H9 (cell line): ENCODE results near the gene PARP6. TPM values are rescaled to one million over a fixed set of nuclear protein-coding genes. Genes with fewer than 3 reads are reported as not detected.

Experiments used
- DNase-seq: peaks from one replicate; pipeline ENCODE4 v3.0.0-alpha.2; 2017
- H2AFZ ChIP-seq: one replicate; pipeline ENCODE4 v1.6.1; 2013; ENCODE audit warnings: mild to moderate bottlenecking, low read length, control low read depth, moderate library complexity
- H2AK5ac ChIP-seq: 2 replicates; pipeline ENCODE4 v1.6.1; 2013; ENCODE audit warnings: low read length, control low read depth, mixed read lengths; ENCODE audit not compliant: insufficient read length
- H2BK120ac ChIP-seq: one replicate; pipeline ENCODE4 v1.6.1; 2013; ENCODE audit warnings: low read depth, mild to moderate bottlenecking, low read length, control low read depth, inconsistent platforms; ENCODE audit not compliant: poor library complexity, severe bottlenecking
- H2BK12ac ChIP-seq: 2 replicates; pipeline ENCODE4 v1.6.1; 2013; ENCODE audit warnings: low read length, control low read depth, mixed read lengths, low read depth; ENCODE audit not compliant: insufficient read length
- H2BK15ac ChIP-seq: 2 replicates; pipeline ENCODE4 v1.6.1; 2013; ENCODE audit warnings: low read depth, low read length, control low read depth
- H2BK20ac ChIP-seq: one replicate; pipeline ENCODE4 v1.6.1; 2013; ENCODE audit warnings: low read depth, mild to moderate bottlenecking, low read length, control low read depth, inconsistent platforms; ENCODE audit not compliant: poor library complexity, severe bottlenecking
- H2BK5ac ChIP-seq: 2 replicates; pipeline ENCODE4 v1.6.1; 2013; ENCODE audit warnings: low read length, control low read depth, mixed read lengths; ENCODE audit not compliant: insufficient read length
- H3K14ac ChIP-seq: 2 replicates; pipeline ENCODE4 v1.6.1; 2013; ENCODE audit warnings: low read length, control low read depth; ENCODE audit not compliant: insufficient read depth
- H3K18ac ChIP-seq: 2 replicates; pipeline ENCODE4 v1.6.1; 2013; ENCODE audit warnings: low read depth, mild to moderate bottlenecking, mixed read lengths, low read length, control low read depth; ENCODE audit not compliant: insufficient read length
- H3K23ac ChIP-seq: 2 replicates; pipeline ENCODE4 v1.6.1; 2013; ENCODE audit warnings: low read length, control low read depth, mixed read lengths, low read depth; ENCODE audit not compliant: insufficient read length
- H3K23me2 ChIP-seq: 2 replicates; pipeline ENCODE4 v1.6.1; 2013; ENCODE audit warnings: low read depth, mild to moderate bottlenecking, mixed read lengths, low read length, control low read depth; ENCODE audit not compliant: insufficient read length, poor library complexity, severe bottlenecking
- H3K27ac ChIP-seq: 2 replicates; pipeline ENCODE4 v1.5.1; 2013; ENCODE audit warnings: low read length, control low read depth, mixed read lengths, low read depth; ENCODE audit not compliant: insufficient read length
- H3K27me3 ChIP-seq: 2 replicates; pipeline ENCODE4 v1.6.1; 2013; ENCODE audit warnings: low read length, control low read depth, inconsistent platforms; ENCODE audit not compliant: insufficient read depth
- H3K4ac ChIP-seq: 2 replicates; pipeline ENCODE4 v1.6.1; 2013; ENCODE audit warnings: low read depth, mild to moderate bottlenecking, control low read depth, inconsistent platforms, low read length, moderate library complexity
- H3K4me1 ChIP-seq: 2 replicates; pipeline ENCODE4 v1.6.1; 2013; ENCODE audit warnings: low read length, control low read depth, inconsistent platforms; ENCODE audit not compliant: insufficient read depth
- H3K4me2 ChIP-seq: 2 replicates; pipeline ENCODE4 v1.6.1; 2013; ENCODE audit warnings: low read length, control low read depth, mixed read lengths; ENCODE audit not compliant: insufficient read length, insufficient read depth
- H3K56ac ChIP-seq: 2 replicates; pipeline ENCODE4 v1.6.1; 2013; ENCODE audit warnings: low read depth, mild to moderate bottlenecking, mixed read lengths, low read length, control low read depth; ENCODE audit not compliant: insufficient read length
- H3K79me1 ChIP-seq: 2 replicates; pipeline ENCODE4 v1.6.1; 2013; ENCODE audit warnings: low read depth, mild to moderate bottlenecking, moderate library complexity, low read length, control low read depth, inconsistent platforms; ENCODE audit not compliant: insufficient read depth, poor library complexity, severe bottlenecking
- H3K79me2 ChIP-seq: 2 replicates; pipeline ENCODE4 v1.6.1; 2013; ENCODE audit warnings: low read length, control low read depth, inconsistent platforms; ENCODE audit not compliant: insufficient read depth
- H3K9ac ChIP-seq: 2 replicates; pipeline ENCODE4 v1.6.1; 2013; ENCODE audit warnings: low read length, control low read depth, mixed read lengths; ENCODE audit not compliant: insufficient read length; ENCODE audit errors: extremely low read depth
- H3K9me3 ChIP-seq: one replicate; pipeline ENCODE4 v1.6.1; 2013; ENCODE audit warnings: low read depth, low read length, inconsistent platforms; ENCODE audit not compliant: control insufficient read depth
- H3T11ph ChIP-seq: one replicate; pipeline ENCODE4 v1.6.1; 2013; ENCODE audit warnings: mild to moderate bottlenecking, low read length, control low read depth, inconsistent platforms
- H4K20me1 ChIP-seq: one replicate; pipeline ENCODE4 v1.6.1; 2013; ENCODE audit not compliant: control insufficient read depth, insufficient read length, insufficient read depth
- H4K5ac ChIP-seq: 2 replicates; pipeline ENCODE4 v1.6.1; 2013; ENCODE audit warnings: low read depth, mild to moderate bottlenecking, mixed read lengths, low read length, control low read depth; ENCODE audit not compliant: insufficient read length
- H4K8ac ChIP-seq: replicated peaks from 2 replicates; pipeline ENCODE4 v1.6.1; 2013; ENCODE audit warnings: low read length, control low read depth, mixed read lengths, low read depth; ENCODE audit not compliant: insufficient read length
- H4K91ac ChIP-seq: 2 replicates; pipeline ENCODE4 v1.6.1; 2013; ENCODE audit warnings: low read depth, mild to moderate bottlenecking, moderate library complexity, mixed read lengths, low read length, control low read depth; ENCODE audit not compliant: insufficient read length
- H3K27ac Mint-ChIP-seq, 3 experiments: 2 replicates in 2 of 3; 3 replicates in 1 of 3; pipeline ENCODE4 v1.8.0; 2020 to 2021; ENCODE audit warnings: mixed read lengths in 3 of 3, mild to moderate bottlenecking in 1 of 3, moderate library complexity in 1 of 3
- H3K27me3 Mint-ChIP-seq: 2 replicates; pipeline ENCODE4 v1.8.0; 2021; ENCODE audit warnings: low read depth, mild to moderate bottlenecking, moderate library complexity, mixed read lengths
- H3K36me3 Mint-ChIP-seq, 3 experiments: 2 replicates in 2 of 3; 3 replicates in 1 of 3; pipeline ENCODE4 v1.8.0; 2020 to 2021; ENCODE audit warnings: low read depth in 3 of 3, mixed read lengths in 3 of 3; ENCODE audit not compliant: insufficient read depth in 1 of 3
- H3K4me1 Mint-ChIP-seq, 2 experiments: 2 replicates each; pipeline ENCODE4 v1.8.0; 2020; ENCODE audit warnings: mixed read lengths in 2 of 2
- H3K4me3 Mint-ChIP-seq, 2 experiments: 2 replicates in 1 of 2; 3 replicates in 1 of 2; pipeline ENCODE4 v1.8.0; 2020 to 2021; ENCODE audit warnings: mild to moderate bottlenecking in 2 of 2, mixed read lengths in 2 of 2, moderate library complexity in 1 of 2
- H3K9me3 Mint-ChIP-seq, 2 experiments: 2 replicates in 1 of 2; 3 replicates in 1 of 2; pipeline ENCODE4 v1.8.0; 2020; ENCODE audit warnings: mild to moderate bottlenecking in 2 of 2, mixed read lengths in 2 of 2, moderate library complexity in 1 of 2
- WGBS: extraction: QIAGEN DNeasy Blood & Tissue Kit; methylation state at CpG from one replicate; pipeline ENCODE4 v1.1.7; 2013; ENCODE audit warnings: missing lambda C conversion rate, low lambda C conversion rate, mixed read lengths; ENCODE audit not compliant: insufficient read length; ENCODE audit errors: extremely low coverage; 5-methylcytosine and 5-hydroxymethylcytosine counted together
- total RNA-seq: library from RNA; stranded (reverse); gene quantifications from 2 replicates; pipeline ENCODE4 v1.2.1, GENCODE V29; 2021
- TF ChIP-seq, protein P1 (sequence below): fragments of 200-600 bp; sonication (generic); conservative IDR thresholded peaks from 3 replicates; pipeline ENCODE4 v1.8.0; 2021; ENCODE audit warnings: antibody characterized with exemption, mild to moderate bottlenecking

The PARP6 gene
- total RNA-seq, 1 experiment from 2014 or later: 54.4 TPM

DNA sequence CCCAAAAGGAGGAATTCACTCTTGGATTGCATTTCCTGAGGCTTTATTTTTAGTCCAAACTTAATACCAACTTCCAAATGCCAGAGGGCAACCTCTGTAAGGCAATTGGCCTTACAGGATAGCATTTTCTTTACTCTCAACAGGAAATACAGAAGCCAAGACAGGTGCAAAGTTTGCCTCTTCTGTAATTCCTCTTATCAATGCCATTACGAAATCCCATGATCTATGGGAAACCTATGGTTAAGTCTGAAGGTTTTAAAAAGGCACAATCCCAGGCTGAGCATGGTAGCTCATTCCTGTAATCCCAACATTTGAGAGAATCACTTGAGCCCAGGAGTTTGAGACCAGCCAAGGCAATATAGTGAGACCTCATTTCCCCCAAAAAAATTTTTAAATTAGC, 56.3 kb downstream of the PARP6 start:
- H2BK12ac ChIP-seq: no peak overlapping the region
- Mint-ChIP-seq H3K27ac (no peak overlapping the region), H3K36me3 (peaks cover 45 to 96% (median 95%) of the 10 kb centered on the region in 3 experiments; a peak in 6 of 7 replicates), H3K4me1 (peaks cover 1 to 7% of the 10 kb centered on the region in 2 experiments; a peak in 3 of 4 replicates), H3K9me3 (no peaks in the 10 kb centered on the region), H3K27me3 (no peaks in the 10 kb centered on the region), H3K4me3 (no peak overlapping the region)
- H3K4me2 ChIP-seq: no peak overlapping the region
- no peaks in the 10 kb centered on the region for H3K4me1 ChIP-seq
- no peaks in the 10 kb centered on the region for H4K20me1 ChIP-seq
- peaks cover 12% of the 10 kb centered on the region for H3K79me1 ChIP-seq
- no peaks in the 10 kb centered on the region for H3K27me3 ChIP-seq
- H2BK5ac ChIP-seq: no peak overlapping the region
- H2BK120ac ChIP-seq: no peak overlapping the region
- H3K27ac ChIP-seq: no peak overlapping the region
- H2BK15ac ChIP-seq: no peak overlapping the region
- H4K91ac ChIP-seq: no peak overlapping the region
- H2BK20ac ChIP-seq: no peak overlapping the region
- H3T11ph ChIP-seq: no peak overlapping the region
- H3K79me2 ChIP-seq: peaks cover 6% of the 10 kb centered on the region
- no peak overlapping the region for H3K56ac ChIP-seq
- TF ChIP-seq, protein P1, sequence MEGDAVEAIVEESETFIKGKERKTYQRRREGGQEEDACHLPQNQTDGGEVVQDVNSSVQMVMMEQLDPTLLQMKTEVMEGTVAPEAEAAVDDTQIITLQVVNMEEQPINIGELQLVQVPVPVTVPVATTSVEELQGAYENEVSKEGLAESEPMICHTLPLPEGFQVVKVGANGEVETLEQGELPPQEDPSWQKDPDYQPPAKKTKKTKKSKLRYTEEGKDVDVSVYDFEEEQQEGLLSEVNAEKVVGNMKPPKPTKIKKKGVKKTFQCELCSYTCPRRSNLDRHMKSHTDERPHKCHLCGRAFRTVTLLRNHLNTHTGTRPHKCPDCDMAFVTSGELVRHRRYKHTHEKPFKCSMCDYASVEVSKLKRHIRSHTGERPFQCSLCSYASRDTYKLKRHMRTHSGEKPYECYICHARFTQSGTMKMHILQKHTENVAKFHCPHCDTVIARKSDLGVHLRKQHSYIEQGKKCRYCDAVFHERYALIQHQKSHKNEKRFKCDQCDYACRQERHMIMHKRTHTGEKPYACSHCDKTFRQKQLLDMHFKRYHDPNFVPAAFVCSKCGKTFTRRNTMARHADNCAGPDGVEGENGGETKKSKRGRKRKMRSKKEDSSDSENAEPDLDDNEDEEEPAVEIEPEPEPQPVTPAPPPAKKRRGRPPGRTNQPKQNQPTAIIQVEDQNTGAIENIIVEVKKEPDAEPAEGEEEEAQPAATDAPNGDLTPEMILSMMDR: no peak
- DNase-seq: no peak
- H3K9me3 ChIP-seq: no peaks in the 10 kb centered on the region
- H4K5ac ChIP-seq: no peak overlapping the region
- no peak overlapping the region for H2AK5ac ChIP-seq
- H3K23ac ChIP-seq: no peak overlapping the region
- no peaks in the 10 kb centered on the region for H3K23me2 ChIP-seq
- H3K9ac ChIP-seq: no peak overlapping the region
- no peak overlapping the region for H3K18ac ChIP-seq
- no CpG with 5 or more reads among the region's 1 CpG for WGBS
- no peak overlapping the region for H3K4ac ChIP-seq
- no peak overlapping the region for H2AFZ ChIP-seq
- no peak overlapping the region for H4K8ac ChIP-seq
- H3K14ac ChIP-seq: no peak overlapping the region
